H9 (cell line): ENCODE results near the gene MMS19. TPM values are rescaled to one million over a fixed set of nuclear protein-coding genes. Genes with fewer than 3 reads are reported as not detected.
A peak's percentile ranks its signal among the peaks of the same experiment; 100 is the strongest.

Experiments used
- DNase-seq: peaks from one replicate; pipeline ENCODE4 v3.0.0-alpha.2; 2017
- H2AFZ ChIP-seq: one replicate; pipeline ENCODE4 v1.6.1; 2013; ENCODE audit warnings: mild to moderate bottlenecking, low read length, control low read depth, moderate library complexity
- H2AK5ac ChIP-seq: 2 replicates; pipeline ENCODE4 v1.6.1; 2013; ENCODE audit warnings: low read length, control low read depth, mixed read lengths; ENCODE audit not compliant: insufficient read length
- H2BK120ac ChIP-seq: one replicate; pipeline ENCODE4 v1.6.1; 2013; ENCODE audit warnings: low read depth, mild to moderate bottlenecking, low read length, control low read depth, inconsistent platforms; ENCODE audit not compliant: poor library complexity, severe bottlenecking
- H2BK12ac ChIP-seq: 2 replicates; pipeline ENCODE4 v1.6.1; 2013; ENCODE audit warnings: low read length, control low read depth, mixed read lengths, low read depth; ENCODE audit not compliant: insufficient read length
- H2BK15ac ChIP-seq: 2 replicates; pipeline ENCODE4 v1.6.1; 2013; ENCODE audit warnings: low read depth, low read length, control low read depth
- H2BK20ac ChIP-seq: one replicate; pipeline ENCODE4 v1.6.1; 2013; ENCODE audit warnings: low read depth, mild to moderate bottlenecking, low read length, control low read depth, inconsistent platforms; ENCODE audit not compliant: poor library complexity, severe bottlenecking
- H2BK5ac ChIP-seq: 2 replicates; pipeline ENCODE4 v1.6.1; 2013; ENCODE audit warnings: low read length, control low read depth, mixed read lengths; ENCODE audit not compliant: insufficient read length
- H3K14ac ChIP-seq: 2 replicates; pipeline ENCODE4 v1.6.1; 2013; ENCODE audit warnings: low read length, control low read depth; ENCODE audit not compliant: insufficient read depth
- H3K18ac ChIP-seq: 2 replicates; pipeline ENCODE4 v1.6.1; 2013; ENCODE audit warnings: low read depth, mild to moderate bottlenecking, mixed read lengths, low read length, control low read depth; ENCODE audit not compliant: insufficient read length
- H3K23ac ChIP-seq: 2 replicates; pipeline ENCODE4 v1.6.1; 2013; ENCODE audit warnings: low read length, control low read depth, mixed read lengths, low read depth; ENCODE audit not compliant: insufficient read length
- H3K23me2 ChIP-seq: 2 replicates; pipeline ENCODE4 v1.6.1; 2013; ENCODE audit warnings: low read depth, mild to moderate bottlenecking, mixed read lengths, low read length, control low read depth; ENCODE audit not compliant: insufficient read length, poor library complexity, severe bottlenecking
- H3K27ac ChIP-seq: 2 replicates; pipeline ENCODE4 v1.5.1; 2013; ENCODE audit warnings: low read length, control low read depth, mixed read lengths, low read depth; ENCODE audit not compliant: insufficient read length
- H3K27me3 ChIP-seq: 2 replicates; pipeline ENCODE4 v1.6.1; 2013; ENCODE audit warnings: low read length, control low read depth, inconsistent platforms; ENCODE audit not compliant: insufficient read depth
- H3K4ac ChIP-seq: 2 replicates; pipeline ENCODE4 v1.6.1; 2013; ENCODE audit warnings: low read depth, mild to moderate bottlenecking, control low read depth, inconsistent platforms, low read length, moderate library complexity
- H3K4me1 ChIP-seq: 2 replicates; pipeline ENCODE4 v1.6.1; 2013; ENCODE audit warnings: low read length, control low read depth, inconsistent platforms; ENCODE audit not compliant: insufficient read depth
- H3K4me2 ChIP-seq: 2 replicates; pipeline ENCODE4 v1.6.1; 2013; ENCODE audit warnings: low read length, control low read depth, mixed read lengths; ENCODE audit not compliant: insufficient read length, insufficient read depth
- H3K56ac ChIP-seq: 2 replicates; pipeline ENCODE4 v1.6.1; 2013; ENCODE audit warnings: low read depth, mild to moderate bottlenecking, mixed read lengths, low read length, control low read depth; ENCODE audit not compliant: insufficient read length
- H3K79me1 ChIP-seq: 2 replicates; pipeline ENCODE4 v1.6.1; 2013; ENCODE audit warnings: low read depth, mild to moderate bottlenecking, moderate library complexity, low read length, control low read depth, inconsistent platforms; ENCODE audit not compliant: insufficient read depth, poor library complexity, severe bottlenecking
- H3K79me2 ChIP-seq: 2 replicates; pipeline ENCODE4 v1.6.1; 2013; ENCODE audit warnings: low read length, control low read depth, inconsistent platforms; ENCODE audit not compliant: insufficient read depth
- H3K9ac ChIP-seq: 2 replicates; pipeline ENCODE4 v1.6.1; 2013; ENCODE audit warnings: low read length, control low read depth, mixed read lengths; ENCODE audit not compliant: insufficient read length; ENCODE audit errors: extremely low read depth
- H3K9me3 ChIP-seq: one replicate; pipeline ENCODE4 v1.6.1; 2013; ENCODE audit warnings: low read depth, low read length, inconsistent platforms; ENCODE audit not compliant: control insufficient read depth
- H3T11ph ChIP-seq: one replicate; pipeline ENCODE4 v1.6.1; 2013; ENCODE audit warnings: mild to moderate bottlenecking, low read length, control low read depth, inconsistent platforms
- H4K20me1 ChIP-seq: one replicate; pipeline ENCODE4 v1.6.1; 2013; ENCODE audit not compliant: control insufficient read depth, insufficient read length, insufficient read depth
- H4K5ac ChIP-seq: 2 replicates; pipeline ENCODE4 v1.6.1; 2013; ENCODE audit warnings: low read depth, mild to moderate bottlenecking, mixed read lengths, low read length, control low read depth; ENCODE audit not compliant: insufficient read length
- H4K8ac ChIP-seq: replicated peaks from 2 replicates; pipeline ENCODE4 v1.6.1; 2013; ENCODE audit warnings: low read length, control low read depth, mixed read lengths, low read depth; ENCODE audit not compliant: insufficient read length
- H4K91ac ChIP-seq: 2 replicates; pipeline ENCODE4 v1.6.1; 2013; ENCODE audit warnings: low read depth, mild to moderate bottlenecking, moderate library complexity, mixed read lengths, low read length, control low read depth; ENCODE audit not compliant: insufficient read length
- H3K27ac Mint-ChIP-seq, 3 experiments: 2 replicates in 2 of 3; 3 replicates in 1 of 3; pipeline ENCODE4 v1.8.0; 2020 to 2021; ENCODE audit warnings: mixed read lengths in 3 of 3, mild to moderate bottlenecking in 1 of 3, moderate library complexity in 1 of 3
- H3K27me3 Mint-ChIP-seq: 2 replicates; pipeline ENCODE4 v1.8.0; 2021; ENCODE audit warnings: low read depth, mild to moderate bottlenecking, moderate library complexity, mixed read lengths
- H3K36me3 Mint-ChIP-seq, 3 experiments: 2 replicates in 2 of 3; 3 replicates in 1 of 3; pipeline ENCODE4 v1.8.0; 2020 to 2021; ENCODE audit warnings: low read depth in 3 of 3, mixed read lengths in 3 of 3; ENCODE audit not compliant: insufficient read depth in 1 of 3
- H3K4me1 Mint-ChIP-seq, 2 experiments: 2 replicates each; pipeline ENCODE4 v1.8.0; 2020; ENCODE audit warnings: mixed read lengths in 2 of 2
- H3K4me3 Mint-ChIP-seq, 2 experiments: 2 replicates in 1 of 2; 3 replicates in 1 of 2; pipeline ENCODE4 v1.8.0; 2020 to 2021; ENCODE audit warnings: mild to moderate bottlenecking in 2 of 2, mixed read lengths in 2 of 2, moderate library complexity in 1 of 2
- H3K9me3 Mint-ChIP-seq, 2 experiments: 2 replicates in 1 of 2; 3 replicates in 1 of 2; pipeline ENCODE4 v1.8.0; 2020; ENCODE audit warnings: mild to moderate bottlenecking in 2 of 2, mixed read lengths in 2 of 2, moderate library complexity in 1 of 2
- WGBS: extraction: QIAGEN DNeasy Blood & Tissue Kit; methylation state at CpG from one replicate; pipeline ENCODE4 v1.1.7; 2013; ENCODE audit warnings: missing lambda C conversion rate, low lambda C conversion rate, mixed read lengths; ENCODE audit not compliant: insufficient read length; ENCODE audit errors: extremely low coverage; 5-methylcytosine and 5-hydroxymethylcytosine counted together
- total RNA-seq: library from RNA; stranded (reverse); gene quantifications from 2 replicates; pipeline ENCODE4 v1.2.1, GENCODE V29; 2021
- TF ChIP-seq, protein P1 (sequence below): fragments of 200-600 bp; sonication (generic); conservative IDR thresholded peaks from 3 replicates; pipeline ENCODE4 v1.8.0; 2021; ENCODE audit warnings: antibody characterized with exemption, mild to moderate bottlenecking

MMS19 gene
- total RNA-seq, 1 experiment from 2014 or later, result 102 TPM

DNA sequence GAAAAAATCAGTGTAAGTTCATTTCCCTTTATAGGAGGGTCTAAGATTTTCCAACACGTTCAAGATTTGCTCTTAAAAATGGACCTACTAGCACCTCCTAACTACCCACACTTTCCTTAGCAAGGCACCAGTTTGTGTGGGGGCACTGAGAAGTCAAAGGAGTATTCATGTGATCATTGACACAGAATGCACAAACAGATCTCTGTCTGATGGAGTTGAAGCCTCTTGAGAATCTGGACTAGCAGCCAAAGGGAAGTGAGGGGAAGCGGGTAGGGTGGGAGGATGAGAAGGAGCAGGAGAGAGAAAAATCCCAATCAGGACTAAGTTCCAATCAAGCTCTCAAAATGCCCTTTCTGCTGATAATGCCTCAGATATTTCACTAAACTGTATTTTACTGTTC is 4.1 kb downstream of the MMS19 start:
- Histone ChIP-seq H2BK120ac (no peak overlapping the region), H3K14ac (no peak overlapping the region), H3K27me3 (no peaks in the 10 kb centered on the region), H3K23me2 (peaks cover 7% of the 10 kb centered on the region), H2AK5ac (no peak overlapping the region), H3K18ac (no peak overlapping the region), H3K27ac (no peak overlapping the region), H2BK12ac (no peak overlapping the region), H3T11ph (no peak overlapping the region), H3K4me2 (no peak overlapping the region), H2AFZ (no peak overlapping the region), H4K8ac (no peak overlapping the region), H3K56ac (no peak overlapping the region), H3K4me1 (peaks cover 6% of the 10 kb centered on the region; the same call in 1 of the 2 replicates), H2BK15ac (no peak overlapping the region), H4K20me1 (no peaks in the 10 kb centered on the region), H3K9ac (no peak overlapping the region), H2BK5ac (no peak overlapping the region), H3K4ac (no peak overlapping the region), H3K23ac (no peak overlapping the region), H4K91ac (no peak overlapping the region), H3K79me2 (peaks cover 39% of the 10 kb centered on the region; the same call in 1 of the 2 replicates), H3K9me3 (no peaks in the 10 kb centered on the region), H4K5ac (no peak overlapping the region), H2BK20ac (no peak overlapping the region), H3K79me1 (peaks cover 7% of the 10 kb centered on the region)
- WGBS, result no CpG with 5 or more reads among the region's 2 CpGs
- H3K27ac Mint-ChIP-seq, result 0 out of 7 replicates have a peak overlapping the region, but pooled peaks of 1 of the 3 experiments have one; percentile 24
- peaks cover 41 to 44% of the 10 kb centered on the region in 2 experiments for H3K4me1 Mint-ChIP-seq
- H3K9me3 Mint-ChIP-seq, result no peaks in the 10 kb centered on the region
- H3K4me3 Mint-ChIP-seq, result no peak overlapping the region
- H3K36me3 Mint-ChIP-seq, result peaks cover 0 to 6% (median 4%) of the 10 kb centered on the region in 3 experiments; a peak in 5 of 7 replicates
- TF ChIP-seq, protein P1, sequence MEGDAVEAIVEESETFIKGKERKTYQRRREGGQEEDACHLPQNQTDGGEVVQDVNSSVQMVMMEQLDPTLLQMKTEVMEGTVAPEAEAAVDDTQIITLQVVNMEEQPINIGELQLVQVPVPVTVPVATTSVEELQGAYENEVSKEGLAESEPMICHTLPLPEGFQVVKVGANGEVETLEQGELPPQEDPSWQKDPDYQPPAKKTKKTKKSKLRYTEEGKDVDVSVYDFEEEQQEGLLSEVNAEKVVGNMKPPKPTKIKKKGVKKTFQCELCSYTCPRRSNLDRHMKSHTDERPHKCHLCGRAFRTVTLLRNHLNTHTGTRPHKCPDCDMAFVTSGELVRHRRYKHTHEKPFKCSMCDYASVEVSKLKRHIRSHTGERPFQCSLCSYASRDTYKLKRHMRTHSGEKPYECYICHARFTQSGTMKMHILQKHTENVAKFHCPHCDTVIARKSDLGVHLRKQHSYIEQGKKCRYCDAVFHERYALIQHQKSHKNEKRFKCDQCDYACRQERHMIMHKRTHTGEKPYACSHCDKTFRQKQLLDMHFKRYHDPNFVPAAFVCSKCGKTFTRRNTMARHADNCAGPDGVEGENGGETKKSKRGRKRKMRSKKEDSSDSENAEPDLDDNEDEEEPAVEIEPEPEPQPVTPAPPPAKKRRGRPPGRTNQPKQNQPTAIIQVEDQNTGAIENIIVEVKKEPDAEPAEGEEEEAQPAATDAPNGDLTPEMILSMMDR, result no peak
- H3K27me3 Mint-ChIP-seq, result no peaks in the 10 kb centered on the region; the same call in 1 of the 2 replicates
- no peak for DNase-seq
